NK-92 (cell line): Measurements from ENCODE around the gene SOX6.
"Not testable (repeated sequence)": the region's sequence is repeated elsewhere in the genome, so short reads cannot be mapped to it uniquely, and the experiment has no call there.

Experiments
- DNase-seq: peaks from one replicate; lab custom pipeline; 2025; ENCODE audit not compliant: unreplicated experiment; lab: John Stamatoyannopoulos, UW

The SOX6 gene

GRCh38 chr11:16356057-16356760, at the start of gene SOX6:
TSS of gene SOX6 (minus strand) at chr11:16356546. CDS start at chr11:16341248, 15,298 bp downstream.
- no peak for DNase-seq

- DNase-seq: no peak
Measured at GRCh38 chr11:16404781-16405285, 48.5 kb upstream of the SOX6 start.

- DNase-seq: no peak
Measured at GRCh38 chr11:16403851-16404250, 47.5 kb upstream of the SOX6 start.

GRCh38 chr11:16403448-16403803, 47.1 kb upstream of the SOX6 start:
- DNase-seq: no peak

GRCh38 chr11:16402654-16403447, 46.5 kb upstream of the SOX6 start:
- DNase-seq: no peak

- no peak for DNase-seq
Measured at GRCh38 chr11:16397390-16397789, 41.0 kb upstream of the SOX6 start.

GRCh38 chr11:16395601-16396000, 39.3 kb upstream of the SOX6 start:
- no peak for DNase-seq

- no peak for DNase-seq
Measured at GRCh38 chr11:16394947-16395346, 38.6 kb upstream of the SOX6 start.

- DNase-seq: no peak
Measured at GRCh38 chr11:16393340-16393739, 37.0 kb upstream of the SOX6 start.

GRCh38 chr11:16392616-16393015, 36.3 kb upstream of the SOX6 start:
- DNase-seq: no peak

GRCh38 chr11:16390826-16391225, 34.5 kb upstream of the SOX6 start:
- not testable (repeated sequence) for DNase-seq

- no peak for DNase-seq
Measured at GRCh38 chr11:16385099-16385498, 28.8 kb upstream of the SOX6 start.

GRCh38 chr11:16382638-16383380, 26.5 kb upstream of the SOX6 start:
- DNase-seq: no peak

- no peak for DNase-seq
Measured at GRCh38 chr11:16382186-16382585, 25.8 kb upstream of the SOX6 start.

- DNase-seq: no peak
Measured at GRCh38 chr11:16380941-16381568, 24.7 kb upstream of the SOX6 start.

- no peak for DNase-seq
Measured at GRCh38 chr11:16378906-16379305, 22.6 kb upstream of the SOX6 start.

- no peak for DNase-seq
Measured at GRCh38 chr11:16377746-16378145, 21.4 kb upstream of the SOX6 start.

GRCh38 chr11:16375664-16376063, 19.3 kb upstream of the SOX6 start:
- DNase-seq: not testable (repeated sequence)

GRCh38 chr11:16373768-16374167, 17.4 kb upstream of the SOX6 start:
- no peak for DNase-seq

GRCh38 chr11:16372355-16372754, 16.0 kb upstream of the SOX6 start:
- DNase-seq: no peak

GRCh38 chr11:16367252-16367651, 10.9 kb upstream of the SOX6 start:
- no peak for DNase-seq
